ENCODE measurements around the gene MRPS10. TPM values are rescaled to one million over a fixed set of nuclear protein-coding genes. Genes with fewer than 3 reads are reported as not detected.
A peak's percentile ranks its signal among the peaks of the same experiment; 100 is the strongest.
"Not testable (repeated sequence)": the region's sequence is repeated elsewhere in the genome, so short reads cannot be mapped to it uniquely, and the experiment has no call there.

Gene MRPS10
- total RNA-seq, 1 experiment from 2014 or later = 62.9 TPM

GRCh38 chr6:42211726-42212125 is 5.9 kb downstream of the MRPS10 start:
- ChIA-PET CTCF (interaction anchor here (1.0 to 6.8 kb wide), 5 partner anchors 9 to 336 kb away, joined by 3 to 68 read pairs (median 27); no protein-coding TSS in a partner anchor), POLR2A (interaction anchor here (0.8 kb wide), 1 partner anchor 9 kb away, joined by 3 read pairs; no protein-coding TSS in a partner anchor)
- H3K9me3 Mint-ChIP-seq (ENCODE audit: unreplicated experiment) = no peaks in the 10 kb centered on the region
- no peak overlapping the region for H3K4me3 Mint-ChIP-seq (ENCODE audit: unreplicated experiment)
- no peaks in the 10 kb centered on the region for H3K27me3 Mint-ChIP-seq (ENCODE audit: insufficient read depth, unreplicated experiment)
- no peak for TF ChIP-seq CTCF (IDR thresholded peaks at IDR 0.05; ENCODE audit: unreplicated experiment)
- DNase-seq (ENCODE audit: unreplicated experiment) = no peak
- intact Hi-C loops (cut with micrococcal nuclease) = loop anchor here (10.0 kb wide), 1 partner anchor 427 kb away; the partner anchor contains the start of genes PRICKLE4 and TOMM6
- H3K36me3 Mint-ChIP-seq (ENCODE audit: insufficient read depth, unreplicated experiment) = peaks cover 68% of the 10 kb centered on the region
- BruUV-seq (replicated peaks) = no TSS peak
- peak overlapping the region; percentile 63 for H3K27ac Mint-ChIP-seq (ENCODE audit: low read depth, unreplicated experiment)
- H3K4me1 Mint-ChIP-seq (ENCODE audit: insufficient read depth, unreplicated experiment) = peaks cover 5% of the 10 kb centered on the region

GRCh38 chr6:42210551-42210950 is 7.1 kb downstream of the MRPS10 start:
- Mint-ChIP-seq H3K36me3 (ENCODE audit: insufficient read depth, unreplicated experiment) (peaks cover 78% of the 10 kb centered on the region), H3K9me3 (ENCODE audit: unreplicated experiment) (no peaks in the 10 kb centered on the region), H3K4me3 (ENCODE audit: unreplicated experiment) (no peak overlapping the region), H3K27me3 (ENCODE audit: insufficient read depth, unreplicated experiment) (no peaks in the 10 kb centered on the region), H3K27ac (ENCODE audit: low read depth, unreplicated experiment) (peak overlapping the region; percentile 63), H3K4me1 (ENCODE audit: insufficient read depth, unreplicated experiment) (no peaks in the 10 kb centered on the region)
- intact Hi-C loops (cut with micrococcal nuclease) = loop anchor here (10.0 kb wide), 1 partner anchor 426 kb away; the partner anchor contains the start of genes PRICKLE4 and TOMM6
- no peak for TF ChIP-seq CTCF (IDR thresholded peaks at IDR 0.05; ENCODE audit: unreplicated experiment)
- DNase-seq (ENCODE audit: unreplicated experiment) = peak; percentile 43
- ChIA-PET CTCF (interaction anchor here (0.6 to 4.2 kb wide), 3 partner anchors 8 to 42 kb away, joined by 3 to 27 read pairs (median 3); no protein-coding TSS in a partner anchor), POLR2A (no interaction called here)
- no TSS peak for BruUV-seq (replicated peaks)

DNA sequence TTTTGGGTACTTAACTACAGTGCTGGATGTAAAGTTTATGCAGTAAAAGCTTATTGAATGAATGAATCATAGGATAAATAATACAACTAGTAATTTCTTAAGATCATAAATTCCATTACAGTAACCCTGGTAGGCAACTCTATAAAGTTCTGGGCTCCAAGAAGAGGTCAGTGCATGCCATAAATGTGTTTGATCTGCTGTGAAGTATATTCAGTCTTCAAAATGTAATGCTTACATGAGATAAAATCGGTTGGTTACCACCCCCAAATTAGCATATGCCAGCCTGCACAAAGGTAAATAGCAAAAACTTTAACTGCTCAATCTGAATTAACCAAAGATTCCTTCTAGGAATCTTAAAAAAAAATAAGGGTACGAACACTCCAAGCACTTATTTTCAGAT is 10.1 kb downstream of the MRPS10 start:
- DNase-seq (ENCODE audit: unreplicated experiment); CTCF ChIA-PET; H3K4me3 Mint-ChIP-seq (ENCODE audit: unreplicated experiment); H3K4me1 Mint-ChIP-seq (ENCODE audit: insufficient read depth, unreplicated experiment); H3K27ac Mint-ChIP-seq (ENCODE audit: low read depth, unreplicated experiment); intact Hi-C loops (cut with micrococcal nuclease); H3K27me3 Mint-ChIP-seq (ENCODE audit: insufficient read depth, unreplicated experiment); POLR2A ChIA-PET; H3K9me3 Mint-ChIP-seq (ENCODE audit: unreplicated experiment): not testable (repeated sequence)
- peaks cover 83% of the 10 kb centered on the region for H3K36me3 Mint-ChIP-seq (ENCODE audit: insufficient read depth, unreplicated experiment)
- TSS peak; percentile 44 for BruUV-seq (replicated peaks)

DNA sequence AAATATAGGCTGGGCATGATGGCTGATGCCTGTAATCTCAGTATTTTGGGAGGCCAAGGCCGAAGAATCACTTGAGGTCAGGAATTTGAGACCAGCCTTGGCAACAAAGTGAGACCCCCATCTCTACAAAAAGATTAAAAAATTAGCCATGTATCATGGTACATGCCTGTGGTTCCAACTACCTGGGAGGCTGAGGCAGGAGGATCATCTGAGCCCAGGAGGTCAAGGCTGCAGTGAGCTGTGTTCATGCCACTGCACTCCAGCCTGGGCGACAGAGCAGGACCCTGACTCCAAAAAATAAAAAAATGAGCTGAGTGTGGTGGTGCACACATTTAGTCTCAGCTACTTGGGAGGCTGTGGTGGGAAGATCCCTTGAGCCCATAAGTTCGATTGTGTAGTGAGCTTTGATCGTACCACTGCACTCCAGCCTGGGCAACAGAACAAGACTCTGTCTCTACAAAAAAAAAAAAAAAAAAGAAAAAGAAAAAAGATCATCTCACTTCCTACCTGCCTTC is 12.8 kb downstream of the MRPS10 start:
- no peak overlapping the region for H3K4me3 Mint-ChIP-seq (ENCODE audit: unreplicated experiment)
- no peak for TF ChIP-seq CTCF (IDR thresholded peaks at IDR 0.05; ENCODE audit: unreplicated experiment)
- CTCF ChIA-PET = no interaction called here

More for the DNA sequence above, 12.8 kb downstream of the MRPS10 start:
- DNase-seq (ENCODE audit: unreplicated experiment) = no peak
- H3K27me3 Mint-ChIP-seq (ENCODE audit: insufficient read depth, unreplicated experiment) = no peaks in the 10 kb centered on the region
- BruUV-seq (replicated peaks) = no TSS peak
- peaks cover 19% of the 10 kb centered on the region for H3K4me1 Mint-ChIP-seq (ENCODE audit: insufficient read depth, unreplicated experiment)
- intact Hi-C loops (cut with micrococcal nuclease) = no loop called here
- peaks cover 3% of the 10 kb centered on the region for H3K9me3 Mint-ChIP-seq (ENCODE audit: unreplicated experiment)
- no peak overlapping the region for H3K27ac Mint-ChIP-seq (ENCODE audit: low read depth, unreplicated experiment)
- peaks cover 57% of the 10 kb centered on the region for H3K36me3 Mint-ChIP-seq (ENCODE audit: insufficient read depth, unreplicated experiment)
- POLR2A ChIA-PET = no interaction called here

Data from MCF 10A (cell line).